Measurements from ENCODE around the gene EVI5.

- TF ChIP-seq EZH2 (IDR thresholded peaks at IDR 0.05; ENCODE audit: borderline replicate concordance, low read depth, low read length, severe bottlenecking) (no peak), CTCF (IDR thresholded peaks at IDR 0.05; ENCODE audit: borderline replicate concordance, extremely low read depth, low read length, poor library complexity, severe bottlenecking) (no peak)
Measured at GRCh38 chr1:92556350-92556749, 228.6 kb downstream of the EVI5 start.

Measured in DND-41 (cell line).